NK-92 (cell line): ENCODE measurements around the gene BCAS1.
"Not testable (repeated sequence)": the region's sequence is repeated elsewhere in the genome, so short reads cannot be mapped to it uniquely, and the experiment has no call there.

Experiments used
- DNase-seq: peaks from one replicate; lab custom pipeline; 2025; ENCODE audit not compliant: unreplicated experiment; lab: John Stamatoyannopoulos, UW

Gene BCAS1

GRCh38 chr20:53993310-53993709 is 77.1 kb downstream of the BCAS1 start:
- no peak for DNase-seq

GRCh38 chr20:53990768-53991450 is 79.5 kb downstream of the BCAS1 start:
- DNase-seq = no peak

- no peak for DNase-seq
These were observed 80.4 kb downstream of the BCAS1 start for GRCh38 chr20:53990003-53990402.

GRCh38 chr20:53989401-53989800 is 81.0 kb downstream of the BCAS1 start:
- no peak for DNase-seq

- DNase-seq = no peak
These were observed 84.2 kb downstream of the BCAS1 start for GRCh38 chr20:53986037-53986650.

GRCh38 chr20:53985150-53985518 is 85.3 kb downstream of the BCAS1 start:
- DNase-seq = no peak

- DNase-seq = no peak
These were observed 85.8 kb downstream of the BCAS1 start for GRCh38 chr20:53984356-53985149.

- DNase-seq = no peak
These were observed 87.0 kb downstream of the BCAS1 start for GRCh38 chr20:53983401-53983800.

GRCh38 chr20:53982624-53983023 is 87.8 kb downstream of the BCAS1 start:
- no peak for DNase-seq

GRCh38 chr20:53981752-53982437 is 88.5 kb downstream of the BCAS1 start:
- DNase-seq = no peak

GRCh38 chr20:53981130-53981529 is 89.3 kb downstream of the BCAS1 start:
- DNase-seq = no peak

- no peak for DNase-seq
These were observed 90.3 kb downstream of the BCAS1 start for GRCh38 chr20:53980031-53980465.

- no peak for DNase-seq
These were observed 91.9 kb downstream of the BCAS1 start for GRCh38 chr20:53978497-53978896.

- no peak for DNase-seq
These were observed 93.0 kb downstream of the BCAS1 start for GRCh38 chr20:53977391-53977790.

GRCh38 chr20:53975761-53976160 is 94.6 kb downstream of the BCAS1 start:
- DNase-seq = no peak

GRCh38 chr20:53974785-53975555 is 95.4 kb downstream of the BCAS1 start:
- no peak for DNase-seq

GRCh38 chr20:53973882-53974281 is 96.5 kb downstream of the BCAS1 start:
- not testable (repeated sequence) for DNase-seq

- DNase-seq = no peak
These were observed 98.2 kb downstream of the BCAS1 start for GRCh38 chr20:53972179-53972578.

- no peak for DNase-seq
These were observed 99.2 kb downstream of the BCAS1 start for GRCh38 chr20:53971096-53971683.

- DNase-seq = no peak
These were observed 100.2 kb downstream of the BCAS1 start for GRCh38 chr20:53970232-53970631.
